Measurements from ENCODE around the gene ATP1A4.

DNA sequence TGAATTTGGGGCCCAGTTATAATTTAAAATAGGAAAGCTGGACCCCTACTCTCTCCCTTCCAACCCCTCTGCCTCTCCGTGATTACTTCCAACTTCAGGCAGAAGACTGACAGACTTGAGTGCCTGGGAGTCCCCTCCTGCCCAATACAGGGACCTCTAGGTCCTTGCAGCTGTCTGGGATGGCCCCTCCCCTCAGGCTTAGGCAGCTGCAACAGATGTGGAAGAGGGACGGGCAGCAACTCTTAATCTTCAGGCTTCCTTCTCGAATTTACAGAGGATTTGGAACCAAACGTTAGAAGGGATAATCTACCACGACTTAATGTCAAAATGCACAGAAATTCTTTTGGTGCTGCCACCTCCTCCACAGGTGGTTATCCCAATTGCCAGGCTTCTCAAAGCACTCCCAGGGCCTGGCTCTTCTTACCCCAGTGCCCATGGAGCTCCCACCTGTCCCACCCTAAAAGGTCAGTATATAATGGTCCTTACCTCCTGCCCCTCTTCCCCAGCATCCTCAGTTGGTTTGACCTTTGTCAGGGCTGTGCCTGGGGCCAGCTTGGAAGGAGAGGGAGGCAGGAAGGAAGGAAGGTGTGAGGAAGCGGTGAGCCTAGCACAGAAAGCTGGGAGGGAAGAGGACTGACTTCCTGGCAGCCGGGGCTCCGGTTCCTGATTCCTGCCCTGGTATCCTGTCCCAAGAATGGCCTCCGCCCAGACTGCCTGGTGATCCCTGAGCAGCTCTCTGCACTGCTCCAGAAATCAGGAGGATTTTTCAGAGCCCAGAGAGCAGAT is 56.6 kb downstream of the ATP1A4 start:
- TF ChIP-seq TOE1 (IDR thresholded peaks at IDR 0.05; ENCODE audit: borderline replicate concordance) (no peak), TOE1 (CRISPR knock-in tag; IDR thresholded peaks at IDR 0.05; ENCODE audit: borderline replicate concordance, low read depth) (no peak), CBX8 (IDR thresholded peaks at IDR 0.05; ENCODE audit: borderline replicate concordance, extremely low read depth, low read depth, low read length, poor library complexity, severe bottlenecking) (no peak), POLR2A (conservative IDR thresholded peaks at IDR 0.05) (no peak), MTF1 (CRISPR knock-in tag; IDR thresholded peaks at IDR 0.05; ENCODE audit: borderline replicate concordance) (no peak), GABPA (tag; conservative IDR thresholded peaks at IDR 0.05; ENCODE audit: low read depth) (no peak), ELF1 (tag; IDR thresholded peaks at IDR 0.05) (no peak), MYC (IDR thresholded peaks at IDR 0.05; ENCODE audit: low read depth, low read length) (no peak), MYC (CRISPR knock-in tag; IDR thresholded peaks at IDR 0.05; ENCODE audit: borderline replicate concordance, low read depth) (no peak), ZFP1 (CRISPR knock-in tag; IDR thresholded peaks at IDR 0.05) (no peak), ZNF24 (IDR thresholded peaks at IDR 0.05) (no peak), TARDBP (IDR thresholded peaks at IDR 0.05) (no peak)
- TF ChIP-seq, protein P1, sequence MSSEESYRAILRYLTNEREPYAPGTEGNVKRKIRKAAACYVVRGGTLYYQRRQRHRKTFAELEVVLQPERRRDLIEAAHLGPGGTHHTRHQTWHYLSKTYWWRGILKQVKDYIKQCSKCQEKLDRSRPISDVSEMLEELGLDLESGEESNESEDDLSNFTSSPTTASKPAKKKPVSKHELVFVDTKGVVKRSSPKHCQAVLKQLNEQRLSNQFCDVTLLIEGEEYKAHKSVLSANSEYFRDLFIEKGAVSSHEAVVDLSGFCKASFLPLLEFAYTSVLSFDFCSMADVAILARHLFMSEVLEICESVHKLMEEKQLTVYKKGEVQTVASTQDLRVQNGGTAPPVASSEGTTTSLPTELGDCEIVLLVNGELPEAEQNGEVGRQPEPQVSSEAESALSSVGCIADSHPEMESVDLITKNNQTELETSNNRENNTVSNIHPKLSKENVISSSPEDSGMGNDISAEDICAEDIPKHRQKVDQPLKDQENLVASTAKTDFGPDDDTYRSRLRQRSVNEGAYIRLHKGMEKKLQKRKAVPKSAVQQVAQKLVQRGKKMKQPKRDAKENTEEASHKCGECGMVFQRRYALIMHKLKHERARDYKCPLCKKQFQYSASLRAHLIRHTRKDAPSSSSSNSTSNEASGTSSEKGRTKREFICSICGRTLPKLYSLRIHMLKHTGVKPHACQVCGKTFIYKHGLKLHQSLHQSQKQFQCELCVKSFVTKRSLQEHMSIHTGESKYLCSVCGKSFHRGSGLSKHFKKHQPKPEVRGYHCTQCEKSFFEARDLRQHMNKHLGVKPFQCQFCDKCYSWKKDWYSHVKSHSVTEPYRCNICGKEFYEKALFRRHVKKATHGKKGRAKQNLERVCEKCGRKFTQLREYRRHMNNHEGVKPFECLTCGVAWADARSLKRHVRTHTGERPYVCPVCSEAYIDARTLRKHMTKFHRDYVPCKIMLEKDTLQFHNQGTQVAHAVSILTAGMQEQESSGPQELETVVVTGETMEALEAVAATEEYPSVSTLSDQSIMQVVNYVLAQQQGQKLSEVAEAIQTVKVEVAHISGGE (CRISPR knock-in tag; IDR thresholded peaks at IDR 0.05) = no peak
- TF ChIP-seq, protein P2, sequence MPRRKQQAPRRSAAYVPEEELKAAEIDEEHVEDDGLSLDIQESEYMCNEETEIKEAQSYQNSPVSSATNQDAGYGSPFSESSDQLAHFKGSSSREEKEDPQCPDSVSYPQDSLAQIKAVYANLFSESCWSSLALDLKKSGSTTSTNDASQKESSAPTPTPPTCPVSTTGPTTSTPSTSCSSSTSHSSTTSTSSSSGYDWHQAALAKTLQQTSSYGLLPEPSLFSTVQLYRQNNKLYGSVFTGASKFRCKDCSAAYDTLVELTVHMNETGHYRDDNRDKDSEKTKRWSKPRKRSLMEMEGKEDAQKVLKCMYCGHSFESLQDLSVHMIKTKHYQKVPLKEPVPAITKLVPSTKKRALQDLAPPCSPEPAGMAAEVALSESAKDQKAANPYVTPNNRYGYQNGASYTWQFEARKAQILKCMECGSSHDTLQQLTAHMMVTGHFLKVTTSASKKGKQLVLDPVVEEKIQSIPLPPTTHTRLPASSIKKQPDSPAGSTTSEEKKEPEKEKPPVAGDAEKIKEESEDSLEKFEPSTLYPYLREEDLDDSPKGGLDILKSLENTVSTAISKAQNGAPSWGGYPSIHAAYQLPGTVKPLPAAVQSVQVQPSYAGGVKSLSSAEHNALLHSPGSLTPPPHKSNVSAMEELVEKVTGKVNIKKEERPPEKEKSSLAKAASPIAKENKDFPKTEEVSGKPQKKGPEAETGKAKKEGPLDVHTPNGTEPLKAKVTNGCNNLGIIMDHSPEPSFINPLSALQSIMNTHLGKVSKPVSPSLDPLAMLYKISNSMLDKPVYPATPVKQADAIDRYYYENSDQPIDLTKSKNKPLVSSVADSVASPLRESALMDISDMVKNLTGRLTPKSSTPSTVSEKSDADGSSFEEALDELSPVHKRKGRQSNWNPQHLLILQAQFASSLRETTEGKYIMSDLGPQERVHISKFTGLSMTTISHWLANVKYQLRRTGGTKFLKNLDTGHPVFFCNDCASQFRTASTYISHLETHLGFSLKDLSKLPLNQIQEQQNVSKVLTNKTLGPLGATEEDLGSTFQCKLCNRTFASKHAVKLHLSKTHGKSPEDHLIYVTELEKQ (CRISPR knock-in tag; IDR thresholded peaks at IDR 0.05) = no peak
- TF ChIP-seq, protein P3, sequence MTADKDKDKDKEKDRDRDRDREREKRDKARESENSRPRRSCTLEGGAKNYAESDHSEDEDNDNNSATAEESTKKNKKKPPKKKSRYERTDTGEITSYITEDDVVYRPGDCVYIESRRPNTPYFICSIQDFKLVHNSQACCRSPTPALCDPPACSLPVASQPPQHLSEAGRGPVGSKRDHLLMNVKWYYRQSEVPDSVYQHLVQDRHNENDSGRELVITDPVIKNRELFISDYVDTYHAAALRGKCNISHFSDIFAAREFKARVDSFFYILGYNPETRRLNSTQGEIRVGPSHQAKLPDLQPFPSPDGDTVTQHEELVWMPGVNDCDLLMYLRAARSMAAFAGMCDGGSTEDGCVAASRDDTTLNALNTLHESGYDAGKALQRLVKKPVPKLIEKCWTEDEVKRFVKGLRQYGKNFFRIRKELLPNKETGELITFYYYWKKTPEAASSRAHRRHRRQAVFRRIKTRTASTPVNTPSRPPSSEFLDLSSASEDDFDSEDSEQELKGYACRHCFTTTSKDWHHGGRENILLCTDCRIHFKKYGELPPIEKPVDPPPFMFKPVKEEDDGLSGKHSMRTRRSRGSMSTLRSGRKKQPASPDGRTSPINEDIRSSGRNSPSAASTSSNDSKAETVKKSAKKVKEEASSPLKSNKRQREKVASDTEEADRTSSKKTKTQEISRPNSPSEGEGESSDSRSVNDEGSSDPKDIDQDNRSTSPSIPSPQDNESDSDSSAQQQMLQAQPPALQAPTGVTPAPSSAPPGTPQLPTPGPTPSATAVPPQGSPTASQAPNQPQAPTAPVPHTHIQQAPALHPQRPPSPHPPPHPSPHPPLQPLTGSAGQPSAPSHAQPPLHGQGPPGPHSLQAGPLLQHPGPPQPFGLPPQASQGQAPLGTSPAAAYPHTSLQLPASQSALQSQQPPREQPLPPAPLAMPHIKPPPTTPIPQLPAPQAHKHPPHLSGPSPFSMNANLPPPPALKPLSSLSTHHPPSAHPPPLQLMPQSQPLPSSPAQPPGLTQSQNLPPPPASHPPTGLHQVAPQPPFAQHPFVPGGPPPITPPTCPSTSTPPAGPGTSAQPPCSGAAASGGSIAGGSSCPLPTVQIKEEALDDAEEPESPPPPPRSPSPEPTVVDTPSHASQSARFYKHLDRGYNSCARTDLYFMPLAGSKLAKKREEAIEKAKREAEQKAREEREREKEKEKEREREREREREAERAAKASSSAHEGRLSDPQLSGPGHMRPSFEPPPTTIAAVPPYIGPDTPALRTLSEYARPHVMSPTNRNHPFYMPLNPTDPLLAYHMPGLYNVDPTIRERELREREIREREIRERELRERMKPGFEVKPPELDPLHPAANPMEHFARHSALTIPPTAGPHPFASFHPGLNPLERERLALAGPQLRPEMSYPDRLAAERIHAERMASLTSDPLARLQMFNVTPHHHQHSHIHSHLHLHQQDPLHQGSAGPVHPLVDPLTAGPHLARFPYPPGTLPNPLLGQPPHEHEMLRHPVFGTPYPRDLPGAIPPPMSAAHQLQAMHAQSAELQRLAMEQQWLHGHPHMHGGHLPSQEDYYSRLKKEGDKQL (CRISPR knock-in tag; IDR thresholded peaks at IDR 0.05; ENCODE audit: borderline replicate concordance) = no peak

All from K562 (cell line).